OCI-M2 (cell line): Measurements from ENCODE around the gene TMEM63A.
"Not testable (repeated sequence)": the region's sequence is repeated elsewhere in the genome, so short reads cannot be mapped to it uniquely, and the experiment has no call there.

Experiments used
- DNase-seq: peaks from one replicate; lab custom pipeline; 2025; ENCODE audit not compliant: unreplicated experiment; lab: John Stamatoyannopoulos, UW

Gene TMEM63A

GRCh38 chr1:225846331-225847310 is 35.6 kb downstream of the TMEM63A start:
- no peak for DNase-seq

- DNase-seq, result no peak
Measured at GRCh38 chr1:225845571-225846259, 36.5 kb downstream of the TMEM63A start.

- no peak for DNase-seq
Measured at GRCh38 chr1:225845097-225845496, 37.1 kb downstream of the TMEM63A start.

- no peak for DNase-seq
Measured at GRCh38 chr1:225844236-225845061, 37.7 kb downstream of the TMEM63A start.

GRCh38 chr1:225843426-225843795 is 38.8 kb downstream of the TMEM63A start:
- DNase-seq, result no peak

DNA sequence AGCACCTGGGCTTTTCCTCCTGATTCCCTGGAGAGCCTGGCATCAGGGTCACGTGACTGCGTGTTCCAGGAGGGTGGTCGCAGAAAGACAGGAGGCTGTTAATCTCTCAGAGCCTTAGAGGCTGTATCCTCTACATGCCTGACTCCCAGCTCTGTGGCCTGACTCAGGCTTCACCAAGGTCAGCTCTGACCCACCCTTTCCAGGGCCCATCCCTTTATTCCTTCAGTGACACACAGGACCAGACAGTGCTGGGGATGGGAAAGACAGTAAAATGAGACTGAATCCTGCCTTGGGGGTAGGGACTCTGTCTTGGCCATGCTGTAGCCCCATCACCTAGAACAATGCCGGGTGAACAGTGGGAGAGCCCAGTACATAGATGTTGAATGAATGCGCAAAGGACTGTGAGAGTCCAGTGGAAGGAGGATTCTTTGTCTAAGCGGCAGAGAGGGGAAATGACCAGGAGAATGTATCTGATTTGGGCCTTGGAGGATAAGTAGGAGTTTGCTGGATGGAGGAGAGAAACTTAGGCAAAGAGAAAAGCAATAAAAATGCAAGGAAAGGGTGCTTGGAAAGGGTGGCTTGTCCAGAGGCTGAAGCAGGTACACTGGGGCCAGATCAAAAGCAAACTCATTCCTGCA is 39.3 kb downstream of the TMEM63A start:
- no peak for DNase-seq

DNA sequence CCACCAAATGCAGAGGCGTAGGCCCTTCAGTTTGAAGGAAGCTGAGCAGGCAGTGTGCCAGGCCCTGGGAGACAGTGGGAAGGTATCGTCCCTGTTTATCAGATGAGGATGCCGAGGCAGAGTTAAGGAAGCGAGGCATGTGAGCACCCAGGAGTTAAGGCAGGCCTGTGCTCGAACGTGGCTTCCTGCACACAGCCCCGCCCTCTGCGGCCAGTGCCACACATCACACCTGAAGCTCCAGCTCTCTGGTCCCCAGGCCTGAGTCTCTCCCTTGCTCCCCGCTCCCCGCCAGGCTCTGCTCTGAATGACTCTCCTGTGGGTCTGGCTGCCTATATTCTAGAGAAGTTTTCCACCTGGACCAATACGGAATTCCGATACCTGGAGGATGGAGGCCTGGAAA is 40.1 kb downstream of the TMEM63A start:
- no peak for DNase-seq

DNA sequence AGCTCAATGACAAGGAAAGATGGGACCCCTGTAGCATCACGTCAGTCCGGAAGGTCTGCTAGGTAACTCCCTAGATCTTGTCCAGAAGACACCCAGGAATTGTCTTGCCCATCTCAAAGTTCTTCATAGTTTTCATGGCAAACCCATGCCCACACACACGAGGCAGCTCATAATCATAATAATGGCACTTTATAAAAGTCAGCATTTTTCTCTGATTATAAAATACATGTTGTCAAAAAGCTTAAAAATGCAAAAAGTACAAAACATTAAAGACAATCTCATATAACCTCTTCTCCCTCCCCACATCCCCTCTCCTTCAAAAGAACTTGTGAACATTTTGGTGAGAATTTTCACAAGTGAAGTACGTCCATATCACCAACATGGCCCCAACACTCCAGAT is 41.5 kb downstream of the TMEM63A start:
- DNase-seq, result no peak

GRCh38 chr1:225840223-225840610 is 42.0 kb downstream of the TMEM63A start:
- DNase-seq, result no peak

- no peak for DNase-seq
Measured at GRCh38 chr1:225838793-225839192, 43.4 kb downstream of the TMEM63A start.

DNA sequence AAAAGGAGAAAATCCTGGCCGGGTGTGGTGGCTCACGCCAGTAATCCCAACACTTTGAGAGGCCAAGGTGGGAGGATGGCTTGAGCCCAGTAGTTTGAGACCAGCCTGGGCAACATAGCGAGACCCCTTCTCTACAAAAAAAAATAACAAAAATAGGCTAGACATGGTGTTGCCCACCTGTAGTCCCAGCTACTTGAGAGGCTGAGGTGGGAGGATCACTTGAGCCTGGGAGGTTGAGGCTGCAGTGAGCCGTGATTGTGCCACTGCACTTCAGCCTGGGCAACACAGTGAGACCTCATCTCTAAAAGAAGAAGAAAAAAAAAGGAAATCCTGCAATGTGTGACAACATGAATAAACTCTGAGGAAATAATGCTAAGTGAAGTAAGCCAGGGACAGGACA is 45.9 kb downstream of the TMEM63A start:
- DNase-seq, result not testable (repeated sequence)

DNA sequence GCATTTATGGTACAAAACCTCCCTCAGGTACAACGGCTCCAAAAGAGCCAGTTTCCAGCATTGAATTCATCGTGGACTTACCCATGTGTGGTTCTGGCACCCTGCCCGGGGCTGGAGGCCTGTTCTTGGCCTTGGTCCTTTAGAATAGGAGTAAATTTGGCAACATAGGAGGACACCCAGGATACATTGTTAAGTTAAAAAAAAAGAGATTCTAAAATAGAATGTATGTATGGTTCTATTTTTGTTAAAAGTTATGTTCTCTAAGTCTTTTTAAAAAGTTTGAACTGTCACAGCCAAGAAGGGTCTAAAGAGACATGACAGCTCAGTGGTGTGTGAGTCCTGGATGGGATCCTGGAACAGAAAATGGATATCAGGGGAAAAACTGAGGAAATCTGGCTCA is 46.3 kb downstream of the TMEM63A start:
- DNase-seq, result no peak

DNA sequence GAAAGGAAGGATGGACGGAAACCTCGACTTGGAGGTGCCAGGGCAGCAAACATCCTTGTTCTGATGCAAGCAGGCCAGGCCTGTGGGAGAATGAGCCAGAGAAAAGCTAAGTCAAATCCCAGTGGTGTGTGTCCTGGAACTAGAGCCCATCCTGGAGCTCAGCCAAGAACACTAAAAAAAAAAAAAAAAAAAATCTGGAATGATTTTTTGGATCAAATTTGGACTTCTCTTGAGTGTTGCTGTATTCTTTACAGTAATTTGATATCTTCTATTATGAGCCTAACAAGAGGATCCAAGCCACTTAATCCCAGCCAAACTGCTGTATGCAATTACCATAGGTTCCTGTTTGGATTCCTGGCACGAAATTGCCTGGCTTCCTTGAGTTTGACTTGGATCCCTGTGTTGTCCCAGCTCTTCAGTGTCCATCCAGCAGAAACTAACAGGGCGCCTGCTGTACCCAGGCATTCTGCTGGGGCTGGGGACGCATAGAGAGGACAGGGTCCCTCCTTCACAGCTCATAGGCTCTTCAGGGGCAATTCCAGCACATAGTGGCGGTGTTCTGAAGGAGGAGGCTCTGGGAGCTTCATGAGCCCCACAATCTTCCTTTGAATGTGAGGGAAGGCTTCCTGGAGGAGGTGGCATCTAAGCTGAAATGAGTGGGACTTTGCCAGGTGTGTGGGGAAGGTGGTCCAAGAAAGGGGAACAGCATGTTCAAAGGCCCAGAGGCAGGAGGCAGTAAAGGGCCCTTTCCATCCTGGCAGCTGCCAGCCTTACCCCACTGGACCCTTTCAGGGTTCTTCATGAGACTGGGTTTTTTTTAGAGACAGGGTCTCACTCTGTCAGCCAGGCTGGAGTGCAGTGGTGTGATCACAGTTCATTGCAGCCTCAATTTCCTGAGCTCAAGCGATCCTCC is 47.5 kb downstream of the TMEM63A start:
- no peak for DNase-seq

GRCh38 chr1:225830841-225831240 is 51.3 kb downstream of the TMEM63A start:
- no peak for DNase-seq

GRCh38 chr1:225828706-225829345 is 53.4 kb downstream of the TMEM63A start:
- no peak for DNase-seq

- no peak for DNase-seq
Measured at GRCh38 chr1:225827076-225827475, 55.1 kb downstream of the TMEM63A start.

DNA sequence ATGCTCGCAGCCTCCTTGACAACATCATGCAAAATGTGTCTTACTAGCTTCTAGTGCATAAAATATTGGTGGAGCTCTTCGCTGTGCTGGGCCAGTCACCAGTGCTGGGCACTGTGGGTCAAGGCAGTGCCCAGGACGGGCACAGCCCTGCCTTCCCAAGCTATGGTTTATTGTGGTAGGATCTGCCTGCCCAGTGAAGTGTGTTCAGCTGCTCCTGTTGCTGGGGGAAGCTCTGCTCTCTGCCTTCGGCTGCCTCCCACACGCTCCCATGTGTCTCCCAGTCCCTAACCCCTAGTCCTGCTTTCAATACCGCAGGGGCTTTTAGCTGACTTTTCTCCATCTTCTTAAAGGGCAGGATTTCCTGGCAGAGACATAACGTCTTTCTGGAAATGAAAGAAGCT is 56.6 kb downstream of the TMEM63A start:
- no peak for DNase-seq

DNA sequence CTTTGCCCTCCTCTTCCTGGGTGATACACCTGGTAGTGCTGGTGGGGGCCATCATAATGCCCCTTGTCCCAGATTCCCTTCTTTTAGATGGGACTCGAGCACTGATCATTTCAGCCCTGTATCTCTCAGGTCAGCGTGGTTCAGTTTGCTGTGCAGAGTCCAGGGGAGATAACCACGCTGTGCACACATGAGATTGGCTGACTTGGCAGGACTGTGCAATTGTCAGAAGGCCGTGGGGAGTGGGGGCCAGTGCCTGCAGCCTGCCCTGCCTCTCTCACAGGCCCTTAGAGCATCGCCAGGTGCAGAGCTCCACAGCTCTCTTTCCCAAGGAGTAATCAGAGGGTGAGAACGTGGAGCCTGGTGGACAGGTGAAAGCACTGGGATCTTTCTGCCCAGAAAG is 57.1 kb downstream of the TMEM63A start:
- no peak for DNase-seq

DNA sequence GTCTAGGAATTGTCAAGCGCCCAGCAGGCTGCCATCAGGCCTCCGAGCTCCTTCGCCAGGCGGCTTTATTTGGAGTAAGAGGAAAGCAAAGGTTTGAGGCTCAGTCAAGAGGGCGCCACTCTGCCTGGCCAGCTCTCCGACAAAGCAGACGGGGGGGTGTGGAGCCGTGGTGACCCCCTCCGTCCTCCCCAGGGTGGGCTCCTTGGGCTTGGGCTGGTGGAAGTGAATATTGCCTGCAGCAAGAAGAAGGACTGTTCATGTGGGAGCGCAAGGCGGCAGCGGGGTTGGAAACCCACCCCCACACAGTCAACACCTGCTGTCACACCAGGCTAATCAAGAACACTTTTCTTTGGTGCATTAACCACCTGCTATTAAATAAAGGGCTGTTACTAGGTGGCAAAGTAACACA is 57.6 kb downstream of the TMEM63A start:
- no peak for DNase-seq
